A673 (cell line): ENCODE measurements around the gene STK32A.

ENCODE experiments used
- EZH2 ChIP-seq: fragments of 200-600 bp; sonication (generic); IDR thresholded peaks from 2 replicates; pipeline ENCODE4 v1.6.1; 2017; ENCODE audit warnings: borderline replicate concordance, low read depth, mild to moderate bottlenecking, mixed read lengths, antibody characterized with exemption, low read length; ENCODE audit not compliant: poor library complexity, severe bottlenecking
- TF ChIP-seq, protein P1 (sequence below): fragments of 300-800, 200-600 bp; sonication (generic); conservative IDR thresholded peaks from 2 replicates; pipeline ENCODE4 v1.5.1; 2017; ENCODE audit warnings: low read depth, mild to moderate bottlenecking, antibody characterized with exemption, low read length, moderate library complexity, mixed read lengths

DNA sequence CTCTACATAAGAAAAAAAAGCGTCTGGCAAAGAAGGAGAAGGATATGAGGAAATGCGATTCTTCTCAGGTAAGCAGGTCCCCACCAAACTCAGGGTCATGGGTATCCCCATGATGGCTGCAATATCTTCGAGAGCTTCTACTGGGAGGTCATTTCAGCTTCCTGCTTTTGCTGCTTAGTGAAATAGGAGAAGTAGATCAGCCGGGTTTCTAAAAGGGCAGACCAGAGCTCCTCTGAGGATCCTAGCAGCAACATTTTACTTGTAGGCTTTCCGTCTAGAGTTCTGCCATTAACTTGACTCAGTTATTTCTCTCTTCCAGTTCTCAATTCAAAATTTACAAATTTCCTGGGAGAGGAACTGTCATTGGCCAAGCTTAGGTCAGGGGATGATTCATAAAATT is 140.3 kb downstream of the STK32A start:
- TF ChIP-seq, protein P1, sequence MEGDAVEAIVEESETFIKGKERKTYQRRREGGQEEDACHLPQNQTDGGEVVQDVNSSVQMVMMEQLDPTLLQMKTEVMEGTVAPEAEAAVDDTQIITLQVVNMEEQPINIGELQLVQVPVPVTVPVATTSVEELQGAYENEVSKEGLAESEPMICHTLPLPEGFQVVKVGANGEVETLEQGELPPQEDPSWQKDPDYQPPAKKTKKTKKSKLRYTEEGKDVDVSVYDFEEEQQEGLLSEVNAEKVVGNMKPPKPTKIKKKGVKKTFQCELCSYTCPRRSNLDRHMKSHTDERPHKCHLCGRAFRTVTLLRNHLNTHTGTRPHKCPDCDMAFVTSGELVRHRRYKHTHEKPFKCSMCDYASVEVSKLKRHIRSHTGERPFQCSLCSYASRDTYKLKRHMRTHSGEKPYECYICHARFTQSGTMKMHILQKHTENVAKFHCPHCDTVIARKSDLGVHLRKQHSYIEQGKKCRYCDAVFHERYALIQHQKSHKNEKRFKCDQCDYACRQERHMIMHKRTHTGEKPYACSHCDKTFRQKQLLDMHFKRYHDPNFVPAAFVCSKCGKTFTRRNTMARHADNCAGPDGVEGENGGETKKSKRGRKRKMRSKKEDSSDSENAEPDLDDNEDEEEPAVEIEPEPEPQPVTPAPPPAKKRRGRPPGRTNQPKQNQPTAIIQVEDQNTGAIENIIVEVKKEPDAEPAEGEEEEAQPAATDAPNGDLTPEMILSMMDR: no peak
- no peak for TF ChIP-seq EZH2
